COLO829 (cell line): ENCODE measurements around the gene PPP6R2.

Source experiments
- DNase-seq: peaks from one replicate; pipeline ENCODE4 v3.0.0; 2012; ENCODE audit warnings: low spot score

PPP6R2 gene

GRCh38 chr22:50487290-50488005 is 144.3 kb downstream of the PPP6R2 start:
- DNase-seq = no peak

GRCh38 chr22:50488006-50488677 is 145.0 kb downstream of the PPP6R2 start:
- DNase-seq = no peak

- DNase-seq = no peak
Observed at GRCh38 chr22:50488886-50489285, 145.8 kb downstream of the PPP6R2 start.

GRCh38 chr22:50489363-50490243 is 146.5 kb downstream of the PPP6R2 start:
- DNase-seq = no peak

GRCh38 chr22:50490531-50491308 is 147.6 kb downstream of the PPP6R2 start:
- DNase-seq = no peak
